Right lobe of liver (tissue), 4 donors: ENCODE results near the gene NDUFA3.

ENCODE experiments used
- POLR2A ChIP-seq: fragments of 450-650 bp; IDR thresholded peaks from one replicate; pipeline ENCODE4 v1.6.1; 2017; ENCODE audit warnings: antibody characterized with exemption, mild to moderate bottlenecking
- TF ChIP-seq, protein P1 (sequence below), 4 donors: fragments of 200-600 bp in 3 of 4; fragments of 450-650 bp in 1 of 4; IDR thresholded peaks; one replicate each; pipeline versions ENCODE4 v1.5.1 to v1.8.0; 2016 to 2022; ENCODE audit warnings: antibody characterized with exemption in 4 of 4, mild to moderate bottlenecking in 2 of 4
- donor health status: DM: no; HTN: no; CAD: no.
- donor health status: DM: no; HTN: no; CAD: no.
- donor health status: DM: no; HTN: yes; CAD: no.

- TF ChIP-seq, protein P1, sequence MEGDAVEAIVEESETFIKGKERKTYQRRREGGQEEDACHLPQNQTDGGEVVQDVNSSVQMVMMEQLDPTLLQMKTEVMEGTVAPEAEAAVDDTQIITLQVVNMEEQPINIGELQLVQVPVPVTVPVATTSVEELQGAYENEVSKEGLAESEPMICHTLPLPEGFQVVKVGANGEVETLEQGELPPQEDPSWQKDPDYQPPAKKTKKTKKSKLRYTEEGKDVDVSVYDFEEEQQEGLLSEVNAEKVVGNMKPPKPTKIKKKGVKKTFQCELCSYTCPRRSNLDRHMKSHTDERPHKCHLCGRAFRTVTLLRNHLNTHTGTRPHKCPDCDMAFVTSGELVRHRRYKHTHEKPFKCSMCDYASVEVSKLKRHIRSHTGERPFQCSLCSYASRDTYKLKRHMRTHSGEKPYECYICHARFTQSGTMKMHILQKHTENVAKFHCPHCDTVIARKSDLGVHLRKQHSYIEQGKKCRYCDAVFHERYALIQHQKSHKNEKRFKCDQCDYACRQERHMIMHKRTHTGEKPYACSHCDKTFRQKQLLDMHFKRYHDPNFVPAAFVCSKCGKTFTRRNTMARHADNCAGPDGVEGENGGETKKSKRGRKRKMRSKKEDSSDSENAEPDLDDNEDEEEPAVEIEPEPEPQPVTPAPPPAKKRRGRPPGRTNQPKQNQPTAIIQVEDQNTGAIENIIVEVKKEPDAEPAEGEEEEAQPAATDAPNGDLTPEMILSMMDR (IDR thresholded peaks at IDR 0.05), result no peak
- TF ChIP-seq POLR2A, result no peak
These were observed 3.3 kb upstream of the NDUFA3 start for GRCh38 chr19:54099190-54099902.
